Activated effector memory CD4-positive, alpha-beta T cell treated with anti-CD3 and anti-CD28 coated beads, Interleukin-2, amount 50 U/mL, for 16 hours (primary cell): ENCODE data around the gene CAPS.

ENCODE experiments used
- DNase-seq: peaks from one replicate; pipeline ENCODE4 v3.0.0-alpha.2; 2020

Gene CAPS

DNA sequence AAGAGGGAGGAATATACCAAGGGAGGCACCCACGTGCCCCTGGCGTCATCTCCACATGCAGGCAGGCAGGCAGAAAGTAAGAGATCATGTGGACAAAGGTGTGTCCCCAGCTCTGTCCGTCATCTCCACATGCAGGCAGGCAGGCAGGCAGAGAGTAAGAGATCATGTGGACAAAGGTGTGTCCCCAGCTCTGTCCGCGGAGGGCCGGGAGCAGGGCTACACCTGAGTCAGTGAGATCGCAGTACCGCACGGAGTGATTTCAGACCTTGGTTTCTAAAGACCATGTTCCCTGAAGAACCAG lies 22.2 kb downstream of the CAPS start:
- no peak for DNase-seq

DNA sequence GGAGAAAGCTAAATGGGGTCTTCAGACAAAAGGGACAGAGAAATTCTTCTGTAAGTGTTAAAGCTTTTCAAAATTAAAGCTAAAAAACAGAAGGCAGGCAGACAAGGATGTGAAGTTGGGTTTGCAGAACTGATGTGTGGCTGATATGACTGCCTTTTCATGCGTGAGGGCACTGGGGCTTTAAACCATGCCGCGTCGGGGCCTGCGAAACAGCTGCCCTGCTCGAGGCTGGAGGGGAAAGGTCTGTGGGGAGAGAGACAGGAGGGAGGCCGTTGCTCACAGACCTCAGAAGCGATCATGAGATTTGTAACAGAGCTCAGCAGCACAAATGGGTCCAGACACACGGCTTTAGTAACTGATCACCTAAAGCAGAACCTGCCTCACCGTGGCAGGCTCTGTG lies 23.5 kb downstream of the CAPS start:
- DNase-seq, result no peak

DNA sequence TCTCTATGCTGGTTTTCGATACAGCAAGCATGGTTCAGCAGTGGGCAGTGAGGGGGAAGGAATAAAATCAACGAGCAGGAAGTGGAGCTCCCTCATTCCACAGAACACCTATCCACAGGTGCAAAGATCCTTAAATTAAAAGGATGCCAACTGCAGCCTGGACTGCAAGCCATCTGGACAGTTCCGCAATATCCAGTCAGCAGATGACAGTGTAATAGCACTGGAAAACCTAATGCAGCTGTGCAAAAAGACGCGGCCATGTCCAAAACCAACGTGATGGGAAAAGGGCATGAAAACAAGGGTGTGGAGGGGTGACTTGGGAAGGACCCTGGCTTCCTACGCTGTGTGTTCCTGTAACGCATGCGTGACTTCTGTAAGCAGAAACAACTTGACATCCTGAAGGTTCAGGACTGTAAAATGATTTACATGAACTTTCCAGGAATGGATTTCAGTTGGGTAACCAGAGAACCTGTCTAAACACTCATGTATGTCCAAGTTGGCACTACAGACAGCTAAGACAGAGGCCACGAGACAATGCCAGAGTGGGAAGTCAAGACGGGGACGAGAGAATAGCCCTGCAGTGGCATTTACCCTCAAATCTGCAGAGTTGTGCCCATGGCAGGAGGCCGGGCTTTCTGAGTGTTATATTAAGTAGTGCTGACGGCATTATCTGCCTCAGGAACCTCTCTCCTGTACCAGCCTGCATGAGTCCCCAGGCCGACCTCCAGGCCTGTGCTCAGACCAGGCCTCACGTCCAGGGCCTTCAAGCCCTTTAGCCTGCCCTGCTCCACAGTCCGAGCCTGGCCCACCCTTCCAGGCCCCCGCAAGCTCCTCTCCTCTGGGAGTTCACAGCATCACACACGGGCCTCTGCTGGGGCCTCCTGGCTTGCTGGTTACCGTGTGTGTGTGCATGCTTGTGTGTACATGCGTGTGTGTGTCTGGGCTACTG lies 26.5 kb downstream of the CAPS start:
- no peak for DNase-seq

DNA sequence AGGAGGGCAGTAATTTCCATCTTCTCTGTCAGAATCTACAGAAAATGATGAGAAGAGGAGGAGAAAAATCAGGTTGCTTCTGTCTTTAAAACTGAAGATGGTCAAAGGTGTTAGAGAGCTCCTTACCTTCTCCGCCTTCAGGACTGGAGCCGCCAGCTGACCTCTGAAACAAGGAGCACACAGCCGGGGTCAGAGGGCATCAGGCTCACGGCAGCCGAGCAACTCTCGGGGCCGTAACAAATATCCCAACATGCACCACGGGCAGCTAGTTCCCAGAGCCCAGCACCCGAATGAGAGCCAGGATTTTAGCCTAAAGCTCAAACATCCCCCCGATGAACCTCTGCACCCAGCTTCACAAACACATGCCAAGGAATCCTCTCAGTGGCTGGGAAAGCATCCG lies 27.6 kb downstream of the CAPS start:
- DNase-seq, result no peak

DNA sequence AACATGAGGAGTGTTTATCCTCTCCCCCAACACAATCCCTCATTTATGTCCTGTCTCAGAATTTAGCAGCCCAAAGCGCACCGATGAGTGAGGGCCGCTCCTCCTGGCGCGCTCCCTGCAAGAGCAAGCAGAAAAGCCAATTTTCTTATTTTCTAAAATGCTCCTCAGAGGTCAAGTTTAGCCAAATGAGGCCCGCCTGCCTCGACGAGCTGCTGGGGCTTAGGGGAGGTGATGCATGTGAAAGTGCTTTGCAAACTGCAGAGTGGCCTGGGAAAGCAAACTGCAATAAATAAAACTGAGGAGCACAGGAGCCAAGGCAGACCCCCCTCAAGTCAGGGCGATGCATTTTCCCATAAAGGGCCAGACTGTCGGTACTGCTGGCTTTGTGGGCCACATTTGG lies 29.0 kb downstream of the CAPS start:
- DNase-seq, result no peak

DNA sequence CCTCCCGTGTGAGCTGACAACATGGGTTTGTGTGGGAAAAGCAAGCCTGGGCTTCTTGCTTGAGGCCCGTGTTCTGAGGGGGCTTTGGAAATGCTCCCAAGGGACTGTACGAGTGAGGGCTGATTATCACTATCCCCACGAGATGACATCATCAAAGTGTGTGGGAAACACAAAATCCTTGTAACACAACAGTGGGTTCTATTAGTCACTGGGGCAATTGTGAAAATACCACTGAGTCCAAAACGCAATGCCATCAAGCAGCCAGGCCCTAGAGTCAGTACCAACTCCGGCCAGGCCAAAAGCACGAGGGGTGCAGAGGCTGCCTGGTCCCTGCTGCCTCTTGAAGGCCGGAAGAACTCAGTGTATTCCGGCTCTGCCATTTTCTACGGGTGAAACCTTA lies 29.6 kb downstream of the CAPS start:
- DNase-seq, result no peak

DNA sequence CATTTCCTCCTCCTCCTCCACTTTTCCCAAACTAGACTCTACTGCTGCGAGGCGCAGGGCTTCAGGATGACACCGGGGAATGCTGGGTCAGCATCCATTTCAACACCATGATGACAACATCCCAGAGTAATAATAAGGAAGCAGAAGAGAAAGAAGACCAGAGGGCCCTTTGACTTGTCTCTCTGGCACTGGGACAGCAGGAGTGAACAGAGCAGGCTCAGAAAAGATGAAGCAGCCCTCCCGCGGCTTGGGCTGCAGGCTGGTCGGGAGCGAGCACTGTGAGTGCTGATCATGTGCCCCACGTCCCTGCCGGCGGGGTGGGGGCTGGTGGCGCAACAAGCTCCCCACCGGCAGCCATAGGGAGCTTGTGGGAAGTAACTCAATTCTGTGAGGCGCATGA lies 33.4 kb downstream of the CAPS start:
- no peak for DNase-seq

DNA sequence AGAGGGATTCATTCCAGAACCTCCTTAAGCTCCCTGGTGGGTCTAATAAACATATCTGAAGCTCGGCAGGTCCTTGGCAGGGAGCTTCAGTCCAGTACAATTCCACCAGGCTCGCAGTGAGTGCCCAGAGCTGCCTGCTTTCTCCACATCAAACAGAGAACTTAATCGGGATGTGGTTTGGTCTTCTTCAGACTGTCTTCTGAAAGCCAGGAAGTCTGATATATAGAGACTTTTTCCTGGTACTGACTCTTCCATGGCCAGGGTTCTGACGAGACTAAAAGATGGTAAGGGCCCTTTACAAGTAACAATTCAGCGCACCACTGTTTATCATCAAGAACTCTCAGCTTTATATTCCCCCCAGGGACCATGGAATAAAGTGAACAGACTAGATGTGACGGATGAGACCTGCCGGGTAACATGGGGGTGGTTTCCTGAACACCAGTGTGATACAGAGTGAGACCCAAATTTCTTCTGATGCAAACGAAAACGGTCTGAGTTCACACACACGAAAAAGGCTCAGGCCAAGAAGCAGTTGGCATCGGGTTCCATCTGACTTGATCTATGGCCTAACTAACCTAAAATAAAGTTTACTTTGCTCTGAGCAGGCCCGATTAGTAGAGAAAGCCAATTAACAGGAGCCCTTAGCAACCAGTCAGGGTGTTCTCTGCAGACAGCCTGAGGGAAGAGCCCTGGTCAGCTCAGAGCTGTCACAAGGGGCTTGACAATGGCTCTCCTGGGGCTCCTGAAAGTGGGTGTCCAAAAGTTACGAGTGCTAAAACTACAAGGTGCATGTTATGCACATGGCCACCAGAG lies 34.9 kb downstream of the CAPS start:
- DNase-seq, result no peak

DNA sequence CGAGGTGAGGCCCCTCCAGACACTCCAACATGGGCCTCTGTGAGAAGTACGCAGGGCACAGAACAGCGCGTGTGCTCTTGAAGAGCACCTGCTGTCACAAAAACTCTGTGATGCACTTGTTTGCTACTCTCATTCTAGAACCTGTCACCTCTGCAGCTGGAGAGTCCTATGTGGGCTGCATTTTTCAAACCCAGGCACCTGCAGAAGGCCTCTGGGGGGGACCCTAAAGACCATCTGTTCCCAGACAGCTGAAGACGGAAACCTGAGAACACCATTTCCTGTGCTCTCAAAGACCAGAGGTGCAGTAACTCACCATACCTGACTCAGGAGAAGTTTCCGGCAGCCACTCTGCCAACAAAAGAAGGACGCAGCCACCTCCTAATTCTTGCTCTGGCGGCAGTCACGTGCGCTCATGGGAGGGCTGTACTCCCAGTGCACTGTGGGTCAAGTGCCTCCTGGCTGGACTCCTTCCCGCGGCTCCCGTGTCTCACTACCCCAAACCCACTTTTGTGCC lies 35.8 kb downstream of the CAPS start:
- peak; percentile 79 for DNase-seq

DNA sequence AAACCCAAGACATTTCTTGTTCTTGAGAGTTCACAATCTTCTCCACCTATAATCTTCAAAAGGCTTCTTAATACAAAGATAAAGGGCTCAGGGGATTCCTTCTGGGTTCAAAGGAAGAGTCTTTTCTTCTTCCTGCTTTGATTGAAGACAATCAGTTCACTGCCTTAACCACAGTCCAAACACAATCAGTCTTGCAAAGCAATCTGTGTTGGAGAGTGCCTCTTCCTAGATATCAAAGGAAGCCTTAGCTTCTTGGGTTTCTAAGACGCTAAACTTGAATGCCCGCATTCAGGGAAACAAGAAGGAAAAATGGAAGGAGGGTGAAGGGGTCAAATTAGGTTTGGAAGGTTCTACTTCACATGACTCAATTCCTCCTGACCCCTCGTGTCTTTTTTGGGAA lies 36.7 kb downstream of the CAPS start:
- no peak for DNase-seq

DNA sequence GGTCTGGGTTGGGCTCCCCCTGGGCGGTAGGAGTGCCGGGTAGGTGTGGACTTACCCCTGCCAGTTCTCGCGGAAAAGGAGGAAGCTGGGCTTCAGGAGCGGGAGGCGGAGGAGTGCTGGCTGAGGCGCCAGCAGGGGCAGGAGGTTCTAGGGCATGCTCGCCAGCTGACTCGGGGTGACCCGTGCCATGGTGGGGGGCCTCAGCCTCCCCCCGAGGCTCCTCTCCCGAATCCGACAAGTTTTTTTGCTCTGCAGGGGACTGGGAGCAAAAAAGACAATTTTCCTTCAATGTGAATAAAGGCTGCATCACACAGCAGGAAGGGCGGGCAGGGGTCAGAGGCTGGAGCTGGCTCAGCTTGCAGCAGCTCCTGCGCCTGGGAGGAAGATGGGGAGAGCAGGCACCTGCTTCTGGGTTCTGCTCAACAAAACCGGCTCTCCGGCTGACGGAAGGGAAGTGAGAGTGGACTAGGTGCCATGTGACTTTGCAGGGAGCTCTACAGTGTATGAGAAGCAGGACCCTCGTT lies 37.3 kb downstream of the CAPS start:
- no peak for DNase-seq

DNA sequence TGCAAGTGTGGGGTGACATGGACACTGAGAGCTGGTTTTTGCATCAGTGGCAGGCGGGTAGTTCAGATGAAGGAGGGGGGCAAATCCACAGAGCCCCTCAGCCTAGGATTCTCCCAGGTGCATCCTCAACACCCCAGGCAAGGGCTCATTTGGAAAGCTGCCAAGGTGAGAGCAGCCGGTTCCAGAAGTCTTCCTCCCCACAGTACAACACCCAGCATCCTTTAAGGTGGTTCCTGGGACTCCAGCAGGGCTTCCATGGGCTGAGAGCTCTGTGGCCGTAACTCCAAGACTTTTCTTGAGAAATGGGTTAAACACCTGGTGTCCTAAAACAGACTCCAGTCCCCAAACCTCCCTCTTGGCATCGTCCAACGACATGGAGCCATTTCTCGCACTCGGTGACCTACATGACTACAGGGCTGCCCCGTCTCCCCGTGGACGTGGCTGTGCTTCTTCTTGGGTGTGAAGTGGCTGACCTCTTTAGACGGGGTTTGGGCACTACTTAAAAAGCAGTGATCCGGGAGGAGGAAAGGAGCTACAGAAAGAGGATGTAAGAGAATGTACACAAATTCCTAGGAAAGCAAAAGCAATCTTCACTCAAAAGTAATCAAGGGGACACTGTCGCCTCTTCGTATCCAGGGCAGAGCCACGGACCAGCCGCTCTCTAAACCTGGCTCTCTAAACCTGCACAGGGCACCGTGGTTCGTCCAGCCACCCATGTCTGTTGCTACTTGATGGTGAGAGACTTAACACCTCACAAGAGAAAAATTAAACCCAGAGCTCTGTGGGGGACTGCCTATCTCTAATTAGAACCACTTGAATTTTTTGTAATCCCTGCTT lies 38.4 kb downstream of the CAPS start:
- no peak for DNase-seq

DNA sequence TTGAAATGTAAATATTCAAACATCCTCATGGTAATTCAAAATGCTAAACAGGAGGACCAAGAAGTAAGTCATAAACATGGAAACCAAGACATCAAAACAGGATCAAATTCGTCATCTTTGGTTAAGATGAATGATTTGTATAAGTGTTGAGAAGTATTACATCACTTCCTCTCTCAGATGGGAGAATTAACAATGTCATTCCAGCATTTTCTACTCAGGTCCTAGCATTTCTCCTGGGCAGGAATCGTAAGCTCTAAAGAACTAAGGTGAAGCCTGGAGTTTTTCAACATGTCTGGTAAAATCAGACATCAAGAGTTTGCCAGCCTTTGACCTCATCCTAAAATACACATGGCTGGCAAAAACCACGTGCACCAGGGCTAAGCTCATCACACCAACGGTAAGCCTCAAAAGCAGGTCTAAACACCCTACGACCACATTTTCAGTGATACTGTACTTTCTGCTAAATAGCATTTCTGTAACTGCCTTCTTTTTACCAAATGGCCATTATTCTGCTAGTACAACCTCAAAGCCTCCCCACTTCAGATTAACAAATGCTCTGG lies 39.1 kb downstream of the CAPS start:
- no peak for DNase-seq

DNA sequence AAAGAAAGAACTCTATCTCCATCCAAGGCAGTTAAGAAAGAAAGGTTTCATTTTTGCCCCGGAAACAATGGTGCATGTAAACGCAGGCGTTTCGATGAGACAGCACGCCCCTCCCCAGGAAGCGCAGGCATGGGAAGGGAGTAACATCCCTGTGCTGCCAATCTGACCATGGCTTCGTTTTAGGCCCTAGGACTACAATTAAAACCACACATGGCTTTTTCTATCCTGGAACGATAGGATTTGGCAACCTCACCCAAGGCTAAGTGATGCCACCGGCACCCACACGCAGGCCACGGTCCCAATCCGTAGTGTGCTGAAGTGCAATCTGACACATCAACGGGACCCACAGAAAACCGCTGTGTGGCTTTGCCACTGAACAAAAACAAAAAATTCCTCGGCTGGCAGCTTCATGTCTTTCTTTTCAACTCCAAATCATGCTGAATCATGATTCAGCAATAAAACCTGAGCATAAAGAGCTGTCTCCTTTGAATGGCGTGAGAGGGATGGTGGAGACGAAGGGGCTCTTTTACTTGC lies 39.7 kb downstream of the CAPS start:
- peak; percentile 73 for DNase-seq

DNA sequence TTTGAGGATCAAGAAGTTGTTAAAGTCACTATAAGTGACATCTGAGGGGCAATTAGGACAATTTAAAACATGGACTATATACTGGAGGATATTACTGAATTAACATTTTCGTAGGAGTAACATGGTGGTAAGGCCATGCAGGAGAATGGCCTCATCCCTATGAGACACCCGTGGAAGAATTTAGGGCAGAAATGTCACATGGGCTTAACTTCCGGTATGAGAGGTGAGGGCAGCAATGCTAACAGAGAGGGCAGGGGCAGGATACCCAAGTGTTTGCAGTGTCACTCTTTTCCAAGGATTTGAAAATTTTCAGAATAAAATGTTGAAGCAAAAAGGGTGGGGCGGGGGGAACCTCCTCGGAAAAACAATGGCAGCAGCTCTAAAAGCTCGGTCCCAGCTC lies 40.2 kb downstream of the CAPS start:
- DNase-seq, result no peak

DNA sequence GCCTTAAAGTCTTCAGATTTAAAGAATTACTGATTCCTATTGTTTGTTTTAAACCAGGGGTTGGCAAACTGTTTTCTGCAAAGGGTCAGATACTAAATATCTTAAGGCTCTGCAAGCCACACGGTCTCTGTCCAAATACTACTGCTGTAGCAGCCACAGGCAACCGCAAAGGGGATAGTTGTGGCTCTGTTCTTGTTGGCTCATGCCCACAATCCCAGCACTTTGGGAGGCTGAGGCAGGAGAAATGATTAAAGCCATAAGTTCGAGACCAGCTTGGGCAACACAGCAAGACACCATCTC lies 41.5 kb downstream of the CAPS start:
- DNase-seq, result no peak

DNA sequence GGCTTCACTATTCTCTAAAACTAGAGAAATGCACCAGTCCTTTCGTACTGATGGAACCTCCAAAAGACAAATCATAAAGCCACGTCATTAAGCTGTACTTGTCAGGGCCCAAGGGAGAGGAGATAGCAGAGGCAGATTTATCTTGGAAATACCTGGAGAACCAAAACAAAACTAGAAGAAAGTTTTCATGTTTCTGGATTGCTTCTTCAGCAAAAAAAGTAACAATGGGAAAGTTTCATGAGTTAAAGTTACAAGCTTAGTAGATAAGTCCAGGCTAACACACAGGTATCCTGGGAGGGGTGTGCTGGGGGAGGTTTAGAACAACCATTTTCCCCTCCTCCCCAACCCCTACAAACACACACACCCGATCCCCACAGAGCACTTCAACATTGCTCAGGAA lies 42.3 kb downstream of the CAPS start:
- DNase-seq, result no peak

DNA sequence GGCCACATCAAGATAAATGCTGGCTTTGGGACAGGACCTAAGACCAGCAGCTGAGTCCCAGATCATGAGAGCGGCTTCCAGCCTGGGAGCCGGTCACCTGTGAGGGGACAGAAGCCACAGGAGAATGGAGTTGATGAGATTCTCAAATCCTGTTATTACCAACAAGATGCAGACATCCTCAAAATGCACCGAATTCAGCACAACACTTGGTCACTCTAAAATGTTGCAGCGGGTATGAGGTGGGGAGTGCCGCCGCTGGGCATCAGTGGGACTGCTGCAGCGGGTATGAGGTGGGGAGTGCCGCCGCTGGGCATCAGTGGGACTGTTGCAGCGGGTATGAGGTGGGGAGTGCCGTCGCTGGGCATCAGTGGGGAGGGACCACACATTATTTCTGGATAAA lies 42.7 kb downstream of the CAPS start:
- no peak for DNase-seq

DNA sequence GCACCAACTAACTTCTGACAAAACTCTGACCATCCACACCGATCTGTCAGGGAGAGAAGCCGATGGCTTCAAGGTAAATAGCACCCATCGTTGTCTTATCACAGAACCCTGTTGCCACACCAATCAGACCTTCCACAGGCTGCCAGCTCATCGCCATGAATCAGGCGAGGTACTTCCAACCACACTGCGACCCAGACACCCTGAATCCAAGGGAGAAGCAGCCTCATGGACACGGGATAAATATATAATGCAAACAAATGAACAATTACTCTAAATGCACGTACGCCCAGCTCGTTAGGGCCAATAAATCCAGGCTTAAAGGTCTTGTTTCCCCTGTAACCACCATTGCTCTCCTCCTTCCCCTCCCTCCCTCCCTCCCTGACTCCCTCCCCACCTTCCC lies 43.1 kb downstream of the CAPS start:
- DNase-seq, result no peak

DNA sequence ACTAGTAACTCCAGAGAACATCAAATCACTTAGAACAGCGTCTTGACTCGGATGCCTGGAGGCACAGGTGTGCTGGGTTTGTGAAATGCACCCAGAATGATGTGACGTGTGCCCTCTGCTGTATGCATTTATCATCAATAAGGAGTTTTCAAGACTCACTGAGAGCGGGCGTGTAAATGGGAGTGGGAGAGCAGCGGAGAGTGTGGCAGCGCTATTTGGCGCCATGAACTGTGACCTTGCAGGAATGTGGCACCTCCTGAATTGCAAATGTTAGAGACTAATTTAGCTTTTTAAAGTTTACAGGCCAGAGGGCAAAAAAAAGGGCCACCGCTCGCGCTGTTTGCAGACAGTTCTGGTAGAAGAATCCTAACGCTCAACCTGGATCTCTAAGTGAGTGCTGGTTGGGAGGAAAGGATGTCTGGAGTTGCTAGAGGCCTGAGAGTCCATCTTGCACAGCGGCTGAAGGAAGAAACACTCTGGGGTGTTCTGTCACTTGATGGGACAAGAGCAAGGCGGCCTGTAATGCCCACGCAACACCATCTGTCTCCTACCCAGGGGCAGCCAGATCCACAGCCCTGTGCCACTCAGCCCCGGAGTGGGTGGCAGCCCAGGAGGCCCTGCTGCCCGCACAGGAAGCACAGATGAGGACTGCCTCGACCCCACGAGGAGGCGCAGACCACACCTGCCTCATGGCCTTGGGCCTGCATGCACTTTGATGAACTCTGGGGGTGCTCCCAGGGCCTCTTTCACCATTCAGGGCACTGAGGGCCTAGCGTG lies 44.2 kb downstream of the CAPS start:
- DNase-seq, result no peak

DNA sequence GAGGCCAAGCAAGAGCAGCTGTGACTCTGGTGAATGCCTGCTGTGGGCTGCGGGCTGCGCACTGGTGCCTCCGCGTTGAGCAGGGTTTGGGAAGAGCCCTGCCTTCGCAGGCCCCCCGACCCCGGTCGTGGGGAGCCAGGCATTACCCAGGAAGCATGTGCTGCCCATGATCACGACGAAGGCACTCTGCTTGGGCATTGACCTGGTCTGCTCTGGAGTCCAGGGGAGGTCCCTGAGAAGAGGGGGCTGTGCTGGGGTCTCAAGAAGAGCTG lies 44.7 kb downstream of the CAPS start:
- DNase-seq, result no peak
